ENCODE data around the gene PAQR7. TPM values are rescaled to one million over a fixed set of nuclear protein-coding genes. Genes with fewer than 3 reads are reported as not detected.
A peak's percentile ranks its signal among the peaks of the same experiment; 100 is the strongest.

PAQR7 gene
- total RNA-seq, 2 experiments from 2014 or later: 0.22 to 1.3 TPM

DNA sequence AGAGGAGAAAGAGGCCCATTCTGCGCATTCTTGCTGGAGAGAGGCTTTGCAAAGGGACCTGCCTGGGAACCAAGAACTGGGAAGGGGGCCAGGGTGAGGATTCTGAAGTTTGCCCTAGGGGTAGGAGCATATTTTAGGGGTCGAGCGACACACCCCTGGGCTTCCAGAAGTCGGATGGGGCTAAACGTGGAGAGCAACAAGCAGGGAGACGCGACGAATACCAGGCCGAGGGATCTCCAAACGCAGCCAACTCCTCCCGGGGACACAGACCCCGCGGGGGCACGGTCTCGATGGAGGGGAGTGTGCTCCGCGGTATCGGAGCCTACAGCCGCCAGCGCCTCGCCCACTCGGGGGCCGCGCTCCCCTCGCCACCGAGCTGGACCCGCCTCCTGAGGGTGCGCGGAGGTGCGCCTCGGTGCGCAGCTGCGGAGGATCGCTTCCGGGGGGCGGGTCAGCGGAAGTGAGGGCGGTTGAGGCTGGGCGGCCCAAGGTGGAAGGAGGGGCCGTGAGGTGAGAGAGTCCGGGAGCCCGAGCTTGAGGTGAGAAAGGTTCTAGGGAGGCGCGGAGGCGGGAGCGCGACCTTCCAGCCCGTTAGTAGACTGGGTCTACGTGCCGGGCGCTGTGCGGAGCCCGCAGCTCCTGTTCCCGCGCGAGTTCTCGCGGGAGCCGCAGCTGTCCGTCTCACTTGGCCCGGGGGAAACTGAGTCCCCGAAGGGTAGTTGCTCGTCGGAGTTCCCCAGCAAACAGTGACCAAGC is 55.8 kb downstream of the PAQR7 start, which contains the start of gene MTFR1L:
Gene MTFR1L (plus strand): TSS at position 464 of the 756 bp plus-strand sequence. CDS start 3,151 bp downstream, outside the sequence.
- Histone ChIP-seq H3K27ac (ENCODE audit: low read depth, low read length, poor library complexity, severe bottlenecking) (peak within 1 kb of the TSS; percentile 87), H3K9me2 (ENCODE audit: insufficient read depth, low read length) (no peaks in the 10 kb centered on the region), H2AFZ (ENCODE audit: low read length) (peak within 1 kb of the TSS; percentile 77; the same call in 1 of the 2 replicates), H3K79me2 (ENCODE audit: insufficient read depth, low read depth, low read length) (peaks cover 12% of the 10 kb centered on the region; the same call in 1 of the 2 replicates), H4K20me1 (ENCODE audit: insufficient read depth, low read length) (no peaks in the 10 kb centered on the region), H3K4me3 (ENCODE audit: low read depth, low read length, poor library complexity, severe bottlenecking) (peak within 1 kb of the TSS; percentile 84), H3K36me3 (ENCODE audit: insufficient read depth, low read length) (no peaks in the 10 kb centered on the region), H3K9me3 (ENCODE audit: low read length) (no peaks in the 10 kb centered on the region), H3K4me2 (ENCODE audit: low read length) (peak within 1 kb of the TSS; percentile 74), H3K4me1 (ENCODE audit: insufficient read depth, low read length, poor library complexity, severe bottlenecking) (peaks cover 30% of the 10 kb centered on the region)
- no TSS peak for BruUV-seq (replicated peaks)
- intact Hi-C loops (cut with micrococcal nuclease; ENCODE audit: unreplicated experiment): loop anchor here (2.0 to 10.0 kb wide), 2 partner anchors 179 to 575 kb away; partner anchors contain the start of genes PAFAH2 and RSRP1
- TF ChIP-seq, protein P1, sequence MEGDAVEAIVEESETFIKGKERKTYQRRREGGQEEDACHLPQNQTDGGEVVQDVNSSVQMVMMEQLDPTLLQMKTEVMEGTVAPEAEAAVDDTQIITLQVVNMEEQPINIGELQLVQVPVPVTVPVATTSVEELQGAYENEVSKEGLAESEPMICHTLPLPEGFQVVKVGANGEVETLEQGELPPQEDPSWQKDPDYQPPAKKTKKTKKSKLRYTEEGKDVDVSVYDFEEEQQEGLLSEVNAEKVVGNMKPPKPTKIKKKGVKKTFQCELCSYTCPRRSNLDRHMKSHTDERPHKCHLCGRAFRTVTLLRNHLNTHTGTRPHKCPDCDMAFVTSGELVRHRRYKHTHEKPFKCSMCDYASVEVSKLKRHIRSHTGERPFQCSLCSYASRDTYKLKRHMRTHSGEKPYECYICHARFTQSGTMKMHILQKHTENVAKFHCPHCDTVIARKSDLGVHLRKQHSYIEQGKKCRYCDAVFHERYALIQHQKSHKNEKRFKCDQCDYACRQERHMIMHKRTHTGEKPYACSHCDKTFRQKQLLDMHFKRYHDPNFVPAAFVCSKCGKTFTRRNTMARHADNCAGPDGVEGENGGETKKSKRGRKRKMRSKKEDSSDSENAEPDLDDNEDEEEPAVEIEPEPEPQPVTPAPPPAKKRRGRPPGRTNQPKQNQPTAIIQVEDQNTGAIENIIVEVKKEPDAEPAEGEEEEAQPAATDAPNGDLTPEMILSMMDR (conservative IDR thresholded peaks at IDR 0.05; ENCODE audit: low read length): no peak
- TF ChIP-seq EZH2phosphoT487 (IDR thresholded peaks at IDR 0.05; ENCODE audit: borderline replicate concordance, low read depth, low read length): no peak
- POLR2A ChIA-PET: interaction anchor here (0.5 to 1.8 kb wide), 3 partner anchors 10 to 347 kb away, joined by 3 to 6 read pairs (median 4); partner anchors contain the start of gene PAFAH2
- CTCF ChIA-PET (ENCODE audit: unreplicated experiment): interaction anchor here (0.6 kb wide), 1 partner anchor 21 kb away, joined by 4 read pairs; no protein-coding TSS in a partner anchor
- DNase-seq (ENCODE audit: low spot score): peak; percentile 92

- Histone ChIP-seq H3K36me3 (ENCODE audit: insufficient read depth, low read length) (no peaks in the 10 kb centered on the region), H3K27ac (ENCODE audit: low read depth, low read length, poor library complexity, severe bottlenecking) (no peak overlapping the region), H4K20me1 (ENCODE audit: insufficient read depth, low read length) (no peaks in the 10 kb centered on the region), H3K4me2 (ENCODE audit: low read length) (peak overlapping the region; percentile 74), H3K79me2 (ENCODE audit: insufficient read depth, low read depth, low read length) (peaks cover 12% of the 10 kb centered on the region; the same call in 1 of the 2 replicates), H3K4me1 (ENCODE audit: insufficient read depth, low read length, poor library complexity, severe bottlenecking) (peaks cover 30% of the 10 kb centered on the region), H3K9me2 (ENCODE audit: insufficient read depth, low read length) (no peaks in the 10 kb centered on the region), H3K9me3 (ENCODE audit: low read length) (no peaks in the 10 kb centered on the region), H3K4me3 (ENCODE audit: low read depth, low read length, poor library complexity, severe bottlenecking) (peak overlapping the region; percentile 84), H2AFZ (ENCODE audit: low read length) (0 out of 2 replicates have a peak overlapping the region, but pooled peaks have one; percentile 53)
- TF ChIP-seq, protein P1 (conservative IDR thresholded peaks at IDR 0.05; ENCODE audit: low read length): no peak
- no peak for TF ChIP-seq EZH2phosphoT487 (IDR thresholded peaks at IDR 0.05; ENCODE audit: borderline replicate concordance, low read depth, low read length)
- POLR2A ChIA-PET: interaction anchor here (1.3 to 1.8 kb wide), 2 partner anchors 9 to 15 kb away, joined by 3 to 6 read pairs; no protein-coding TSS in a partner anchor
- intact Hi-C loops (cut with micrococcal nuclease; ENCODE audit: unreplicated experiment): no loop called here
- DNase-seq (ENCODE audit: low spot score): no peak
- CTCF ChIA-PET (ENCODE audit: unreplicated experiment): no interaction called here
- BruUV-seq (replicated peaks): no TSS peak
These were observed 56.9 kb downstream of the PAQR7 start for GRCh38 chr1:25818569-25818968.

Measured in OCI-LY7 (cell line).